A673 (cell line): ENCODE results near the gene LYZL4. TPM values are rescaled to one million over a fixed set of nuclear protein-coding genes. Genes with fewer than 3 reads are reported as not detected.

ENCODE experiments used
- BruUV-seq: library from RNA; stranded (reverse); fragments of 400-500 nt; replicated peaks from 2 replicates; lab custom pipeline; 2021; lab: Mats Ljungman, UMichigan
- CTCF ChIA-PET: fragments of 300-600 bp; sonication (Branson Sonifier 250); formaldehyde crosslinking; loops from one replicate; lab custom pipeline; 2022; ENCODE audit warnings: antibody characterized with exemption; lab: Charles Lee
- POLR2A ChIA-PET: fragments of 300-600 bp; sonication (Branson Sonifier 250); formaldehyde crosslinking; loops from one replicate; lab custom pipeline; 2022; ENCODE audit warnings: antibody characterized with exemption; ENCODE audit not compliant: low non-redundant PET; lab: Charles Lee
- DNase-seq: peaks from one replicate; pipeline ENCODE4 v3.0.0-alpha.2; 2015; ENCODE audit warnings: low spot score
- H3K27ac ChIP-seq: fragments of 200-600 bp; sonication (generic); 2 replicates; pipeline ENCODE4 v1.5.1; 2016; ENCODE audit warnings: mixed run types, low read depth, mild to moderate bottlenecking, mixed read lengths, antibody characterized with exemption, low read length; ENCODE audit not compliant: poor library complexity, severe bottlenecking
- H3K27me3 ChIP-seq: fragments of 200-600 bp; sonication (generic); replicated peaks from 2 replicates; pipeline ENCODE4 v1.6.1; 2017; ENCODE audit warnings: mixed run types, low read depth, mild to moderate bottlenecking, mixed read lengths, antibody characterized with exemption, low read length; ENCODE audit not compliant: insufficient read depth, poor library complexity
- H3K36me3 ChIP-seq: fragments of 200-600 bp; sonication (generic); 2 replicates; pipeline ENCODE4 v1.6.1; 2016; ENCODE audit warnings: mixed run types, mild to moderate bottlenecking, mixed read lengths, antibody characterized with exemption, low read length; ENCODE audit not compliant: insufficient read depth, poor library complexity, severe bottlenecking
- H3K4me1 ChIP-seq: fragments of 200-600 bp; sonication (generic); 2 replicates; pipeline ENCODE4 v1.6.1; 2017; ENCODE audit warnings: mixed run types, mild to moderate bottlenecking, mixed read lengths, antibody characterized with exemption, low read length; ENCODE audit not compliant: insufficient read depth, poor library complexity, severe bottlenecking
- H3K4me3 ChIP-seq: fragments of 200-600 bp; sonication (generic); 2 replicates; pipeline ENCODE4 v1.5.1; 2016; ENCODE audit warnings: low read depth, mixed run types, mild to moderate bottlenecking, mixed read lengths, low read length; ENCODE audit not compliant: poor library complexity, severe bottlenecking
- H3K9me3 ChIP-seq: fragments of 200-600 bp; sonication (generic); 2 replicates; pipeline ENCODE4 v1.6.1; 2016; ENCODE audit warnings: mixed run types, low read depth, mild to moderate bottlenecking, mixed read lengths, antibody characterized with exemption, low read length; ENCODE audit not compliant: poor library complexity, severe bottlenecking
- CTCF ChIP-seq: fragments of 300-800, 200-600 bp; sonication (generic); conservative IDR thresholded peaks from 2 replicates; pipeline ENCODE4 v1.5.1; 2017; ENCODE audit warnings: low read depth, mild to moderate bottlenecking, antibody characterized with exemption, low read length, moderate library complexity, mixed read lengths
- EZH2 ChIP-seq: fragments of 200-600 bp; sonication (generic); IDR thresholded peaks from 2 replicates; pipeline ENCODE4 v1.6.1; 2017; ENCODE audit warnings: borderline replicate concordance, low read depth, mild to moderate bottlenecking, mixed read lengths, antibody characterized with exemption, low read length; ENCODE audit not compliant: poor library complexity, severe bottlenecking
- intact Hi-C: fragments of 100-400 bp; cut with micrococcal nuclease; formaldehyde crosslinking; loops from one replicate; pipeline ENCODE4 v1.10.0; 2022; ENCODE audit not compliant: unreplicated experiment
- total RNA-seq: library from RNA; stranded (reverse); gene quantifications from 2 replicates; pipeline ENCODE4 v1.2.3, GENCODE V29; 2021

Gene LYZL4
- total RNA-seq, 1 experiment from 2014 or later: not detected

GRCh38 chr3:42406727-42407450 is 3.5 kb downstream of the LYZL4 start:
- Histone ChIP-seq H3K36me3 (no peaks in the 10 kb centered on the region), H3K4me1 (no peaks in the 10 kb centered on the region), H3K27ac (no peak overlapping the region), H3K4me3 (no peak overlapping the region), H3K27me3 (no peaks in the 10 kb centered on the region), H3K9me3 (no peaks in the 10 kb centered on the region)
- POLR2A ChIA-PET: no interaction called here
- no peak for DNase-seq
- BruUV-seq: no TSS peak
- intact Hi-C loops: no loop called here
- TF ChIP-seq CTCF (no peak), EZH2 (no peak)
- CTCF ChIA-PET: no interaction called here

DNA sequence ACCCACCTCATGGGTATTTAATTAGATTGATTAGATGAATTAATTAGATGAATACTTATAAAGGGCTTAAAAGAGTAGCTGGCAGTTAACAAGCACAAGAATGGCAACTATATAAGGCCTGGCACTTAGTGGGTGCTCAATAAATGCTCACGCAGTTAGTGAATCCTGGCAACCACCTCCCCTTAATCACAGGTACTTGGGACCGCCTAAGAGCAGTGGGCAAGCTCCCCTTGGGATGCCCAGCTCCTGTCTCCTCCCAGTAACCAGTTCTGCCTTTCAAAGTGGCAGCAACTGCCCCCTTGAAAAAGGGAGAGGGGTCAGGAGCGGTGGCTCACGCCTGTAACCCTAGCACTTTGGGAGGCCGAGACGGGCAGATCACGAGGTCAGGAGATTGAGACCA is 4.6 kb downstream of the LYZL4 start:
- no TSS peak for BruUV-seq
- ChIA-PET POLR2A (no interaction called here), CTCF (no interaction called here)
- Histone ChIP-seq H3K27me3 (no peaks in the 10 kb centered on the region), H3K4me3 (no peak overlapping the region), H3K4me1 (no peaks in the 10 kb centered on the region), H3K9me3 (no peaks in the 10 kb centered on the region), H3K36me3 (no peaks in the 10 kb centered on the region), H3K27ac (no peak overlapping the region)
- DNase-seq: no peak
- TF ChIP-seq CTCF: no peak
- intact Hi-C loops: no loop called here

GRCh38 chr3:42403737-42404136 is 6.7 kb downstream of the LYZL4 start:
- Histone ChIP-seq H3K36me3 (no peaks in the 10 kb centered on the region), H3K27ac (no peak overlapping the region), H3K9me3 (no peaks in the 10 kb centered on the region), H3K4me3 (no peak overlapping the region), H3K4me1 (no peaks in the 10 kb centered on the region), H3K27me3 (no peaks in the 10 kb centered on the region)
- intact Hi-C loops: no loop called here
- ChIA-PET CTCF (no interaction called here), POLR2A (no interaction called here)
- no peak for DNase-seq
- BruUV-seq: no TSS peak
- TF ChIP-seq EZH2 (no peak), CTCF (no peak)
